Muscle of leg (tissue), 11 donors: ENCODE results near the gene ZNF335. TPM values are rescaled to one million over a fixed set of nuclear protein-coding genes. Genes with fewer than 3 reads are reported as not detected.
"Not testable (repeated sequence)": the region's sequence is repeated elsewhere in the genome, so short reads cannot be mapped to it uniquely, and the experiment has no call there.

Experiments used
- DNase-seq: peaks from one replicate; pipeline ENCODE4 v3.0.0; 2013
- H3K27ac ChIP-seq: one replicate; pipeline ENCODE4 v1.5.1; 2013; ENCODE audit warnings: mild to moderate bottlenecking, low read length, control low read depth
- H3K27me3 ChIP-seq: one replicate; pipeline ENCODE4 v1.6.1; 2013; ENCODE audit warnings: low read length; ENCODE audit not compliant: control insufficient read depth, insufficient read depth
- H3K36me3 ChIP-seq: one replicate; pipeline ENCODE4 v1.6.1; 2013; ENCODE audit warnings: low read length; ENCODE audit not compliant: control insufficient read depth, insufficient read depth
- H3K4me1 ChIP-seq: one replicate; pipeline ENCODE4 v1.6.1; 2013; ENCODE audit warnings: low read length; ENCODE audit not compliant: control insufficient read depth, insufficient read depth
- H3K4me3 ChIP-seq: one replicate; pipeline ENCODE4 v1.5.1; 2013; ENCODE audit warnings: low read length, control low read depth
- H3K9me3 ChIP-seq: replicated peaks from 2 replicates; pipeline ENCODE4 v1.6.1; 2013; ENCODE audit warnings: low read depth, low read length; ENCODE audit not compliant: control insufficient read depth
- WGBS: methylation state at CpG from one replicate; pipeline ENCODE4 v1.1.5; 2013; ENCODE audit warnings: missing lambda C conversion rate; ENCODE audit not compliant: insufficient coverage; 5-methylcytosine and 5-hydroxymethylcytosine counted together
- polyA plus RNA-seq, 8 donors: library from polyadenylated mRNA; unstranded; fragments of 120-200 nt; gene quantifications; one replicate each; pipeline versions ENCODE4 v1.2.1 to v1.2.3, GENCODE V29; 2013; ENCODE audit warnings: inconsistent platforms in 1 of 8, low replicate concordance in 1 of 8; ENCODE audit not compliant: insufficient read length in 8 of 8, insufficient read depth in 1 of 8
- total RNA-seq: library from RNA; stranded (reverse); fragments of 120-200 nt; gene quantifications from one replicate; pipeline ENCODE4 v1.2.4, GENCODE V29; 2013

Gene ZNF335
- total and polyA plus RNA-seq, 9 donors, result 7.8 to 12.4 (median 9.6) TPM

DNA sequence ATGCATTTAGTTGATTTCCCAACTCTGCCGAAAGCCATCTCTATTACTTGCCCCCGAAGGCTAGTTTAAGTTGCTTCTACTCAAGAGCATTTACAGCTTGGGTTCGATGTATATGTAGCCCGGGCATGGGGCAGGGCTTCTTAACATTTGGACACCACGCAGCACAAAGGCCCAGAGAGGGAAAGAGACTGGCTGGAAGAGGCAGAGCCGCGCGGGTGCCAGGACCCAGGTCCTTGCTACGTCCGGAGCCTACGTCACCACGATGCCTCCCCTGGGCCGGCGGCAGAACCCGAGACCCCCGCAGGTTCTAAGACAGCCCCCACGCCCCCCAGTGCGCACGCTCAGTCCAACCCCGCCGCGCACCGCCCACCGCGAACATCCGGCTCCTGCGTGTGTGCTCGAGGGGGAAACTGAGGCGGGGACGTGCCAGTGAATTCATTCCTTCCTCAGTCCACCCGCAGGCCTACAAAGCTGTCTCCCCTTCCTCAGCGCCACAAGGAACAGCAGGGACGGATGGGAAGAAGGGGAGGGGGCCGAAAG lies 37.9 kb downstream of the ZNF335 start:
- H3K4me1 ChIP-seq, result peaks cover 18% of the 10 kb centered on the region
- DNase-seq, result peak; percentile 93

DNA sequence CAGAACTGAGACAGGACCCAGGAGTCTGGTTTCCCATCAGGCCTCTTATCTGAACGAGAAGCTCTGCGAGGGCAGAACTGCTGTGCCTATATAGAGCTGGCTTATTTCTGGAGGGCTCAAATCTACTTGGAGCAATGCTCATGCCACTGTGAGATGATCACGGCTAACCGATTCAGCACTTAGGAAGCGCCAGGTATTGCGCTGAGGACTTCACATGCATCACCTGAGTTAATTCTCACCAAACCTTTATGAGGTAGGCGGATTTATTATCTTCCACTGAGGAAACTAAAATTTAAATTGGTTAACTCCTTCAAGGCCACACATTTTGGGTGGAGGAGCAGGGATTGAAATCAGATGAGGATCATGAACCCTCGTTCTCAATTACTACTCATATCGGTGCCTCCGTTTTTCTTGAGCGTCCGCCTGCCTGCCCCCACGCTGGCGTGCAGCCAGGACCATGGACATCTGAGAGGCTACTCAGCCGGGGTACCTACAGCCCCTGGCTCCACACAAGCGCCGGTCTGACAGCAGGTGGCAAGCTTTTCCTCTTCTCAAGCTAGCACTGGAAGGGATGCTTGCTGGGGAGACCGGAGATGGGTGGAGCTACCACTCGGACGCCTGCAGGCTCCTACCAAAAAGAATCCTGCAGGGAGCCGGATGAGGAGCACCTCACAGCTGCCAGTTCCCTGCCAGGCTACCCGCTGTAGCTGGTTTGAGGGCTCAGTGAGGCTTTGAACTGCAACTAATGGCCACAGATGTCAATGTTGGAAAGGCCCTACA lies 38.5 kb downstream of the ZNF335 start:
- H3K27ac ChIP-seq, result peak overlapping the region; percentile 100
- DNase-seq, result peak; percentile 87
- WGBS, result 16% methylated on average over 9 of the region's 22 CpGs

More for the DNA sequence above, 37.9 kb downstream of the ZNF335 start:
- Histone ChIP-seq H3K27me3 (no peaks in the 10 kb centered on the region), H3K36me3 (peaks cover 25% of the 10 kb centered on the region), H3K27ac (peak overlapping the region; percentile 100), H3K9me3 (no peaks in the 10 kb centered on the region), H3K4me3 (peak overlapping the region; percentile 99)
- WGBS, result 0% methylated on average over 19 of the region's 34 CpGs

DNA sequence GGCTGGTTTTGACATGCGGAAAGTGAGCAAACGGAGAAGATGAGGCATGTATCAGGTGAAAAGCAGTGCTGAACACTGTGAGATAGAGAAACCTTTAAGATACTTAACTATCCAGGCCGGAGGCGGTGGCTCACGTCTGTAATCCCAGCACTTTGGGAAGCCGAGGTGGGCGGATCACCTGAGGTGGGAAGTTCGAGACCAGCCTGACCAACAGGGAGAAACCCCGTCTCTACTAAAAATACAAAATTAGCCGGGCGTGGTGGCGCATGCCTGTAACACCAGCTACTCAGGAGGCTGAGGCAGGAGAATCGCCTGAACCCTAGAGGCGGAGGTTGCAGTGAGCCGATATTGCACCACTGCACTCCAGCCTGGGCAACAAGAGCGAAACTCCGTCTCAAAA lies 40.3 kb downstream of the ZNF335 start:
- not testable (repeated sequence) for H3K4me3 ChIP-seq, H3K27me3 ChIP-seq, H3K36me3 ChIP-seq, H3K27ac ChIP-seq, DNase-seq, H3K9me3 ChIP-seq
- H3K4me1 ChIP-seq, result peaks cover 18% of the 10 kb centered on the region
- WGBS, result 95% methylated on average over 11 of the region's 17 CpGs

More for the DNA sequence above, 38.5 kb downstream of the ZNF335 start:
- Histone ChIP-seq H3K9me3 (no peaks in the 10 kb centered on the region), H3K4me1 (peaks cover 18% of the 10 kb centered on the region), H3K36me3 (peaks cover 18% of the 10 kb centered on the region), H3K27me3 (no peaks in the 10 kb centered on the region), H3K4me3 (peak overlapping the region; percentile 99)

DNA sequence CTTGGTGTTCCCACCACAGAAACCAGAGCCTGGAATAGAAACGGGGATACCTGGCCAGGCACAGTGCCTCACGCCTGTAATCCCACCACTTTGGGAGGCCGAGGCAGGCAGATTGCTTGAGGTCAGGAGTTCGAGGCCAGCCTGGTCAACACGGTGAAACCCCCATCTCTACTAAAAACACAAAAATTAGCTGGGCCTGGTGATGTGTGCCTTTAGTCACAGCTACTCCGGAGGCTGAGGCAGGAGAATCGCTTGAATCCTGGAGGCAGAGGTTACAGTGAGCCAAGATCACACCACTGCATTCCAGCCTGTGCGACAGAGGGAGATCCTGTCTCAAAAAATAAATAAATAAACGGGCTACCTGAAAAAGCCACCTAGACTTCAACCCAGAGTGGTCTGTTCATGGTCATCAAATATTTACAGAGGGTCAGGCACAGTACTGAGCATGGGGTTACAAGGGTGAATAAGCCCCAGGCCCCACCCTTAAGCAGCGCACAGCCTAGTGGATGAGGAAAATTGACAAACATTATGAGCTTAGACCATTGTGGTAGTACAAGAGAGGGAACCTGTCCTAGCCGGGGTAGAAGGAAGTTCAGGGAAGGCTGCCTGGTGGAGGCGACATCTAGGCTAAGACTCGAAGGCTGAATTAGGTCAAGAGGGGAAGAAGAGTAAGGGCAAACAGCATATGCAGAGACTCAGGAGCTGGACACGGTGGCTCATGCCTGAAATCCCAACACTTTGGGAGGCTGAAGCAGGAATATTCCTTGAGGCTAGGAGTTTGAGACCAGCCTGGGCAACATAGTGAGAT lies 44.7 kb downstream of the ZNF335 start:
- Histone ChIP-seq H3K27ac (no peak overlapping the region), H3K36me3 (no peaks in the 10 kb centered on the region), H3K9me3 (no peaks in the 10 kb centered on the region), H3K4me1 (peaks cover 21% of the 10 kb centered on the region), H3K27me3 (no peaks in the 10 kb centered on the region), H3K4me3 (no peak overlapping the region)
- DNase-seq, result no peak
- WGBS, result 89% methylated on average over 12 of the region's 14 CpGs

DNA sequence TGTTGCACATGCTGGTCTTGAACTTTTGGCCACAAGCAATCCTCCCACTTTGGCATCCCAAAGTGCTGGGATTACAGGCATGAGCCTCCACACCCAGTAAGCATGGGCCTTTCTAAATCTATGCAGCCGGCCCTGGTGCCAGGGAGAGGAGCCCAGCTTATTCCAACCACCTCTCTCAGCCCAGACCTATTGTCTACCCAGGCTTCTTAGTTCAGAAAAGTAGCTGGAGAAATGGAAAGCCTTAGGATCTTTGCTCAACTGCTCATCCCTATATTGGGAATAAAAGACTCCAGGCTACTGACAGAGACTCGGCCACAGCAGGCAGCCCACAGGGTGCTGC lies 45.3 kb downstream of the ZNF335 start:
- 86% methylated on average over 1 of the region's 2 CpGs for WGBS
- no peaks in the 10 kb centered on the region for H3K9me3 ChIP-seq

DNA sequence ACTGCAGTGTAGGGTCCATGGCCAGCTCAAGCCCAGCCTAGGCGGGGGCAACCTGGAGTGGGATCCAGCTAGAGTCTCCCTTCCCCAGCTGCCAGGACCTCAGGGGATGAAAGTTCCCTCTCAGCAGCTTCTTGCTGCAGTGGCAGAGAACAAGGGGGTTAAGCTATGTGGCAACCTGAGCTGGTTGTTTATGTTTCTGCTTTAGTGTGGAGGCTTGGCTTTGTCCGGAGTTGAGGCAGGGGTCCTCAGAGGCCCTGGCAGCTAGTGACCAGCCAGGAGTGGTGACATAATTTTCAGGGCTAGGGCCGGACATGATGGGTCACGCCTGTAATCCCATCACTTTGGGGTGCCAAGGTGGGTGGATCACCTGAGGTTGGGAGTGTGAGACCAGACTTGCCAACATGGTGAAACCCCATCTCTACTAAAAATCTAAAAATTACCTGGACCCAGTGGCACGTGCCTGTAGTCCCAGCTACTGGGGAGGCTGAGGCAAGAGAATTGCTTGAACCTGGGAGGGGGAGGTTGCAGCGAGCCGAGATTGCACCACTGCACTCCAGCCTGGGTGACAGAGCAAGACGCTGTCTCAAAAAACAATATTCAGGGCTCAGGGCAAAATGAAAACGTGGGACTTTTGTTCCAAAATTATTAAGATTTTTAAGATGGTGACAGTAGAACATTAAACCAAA lies 46.0 kb downstream of the ZNF335 start:
- DNase-seq, result no peak
- Histone ChIP-seq H3K4me1 (peaks cover 21% of the 10 kb centered on the region), H3K27ac (no peak overlapping the region), H3K4me3 (no peak overlapping the region), H3K27me3 (no peaks in the 10 kb centered on the region), H3K9me3 (no peaks in the 10 kb centered on the region), H3K36me3 (no peaks in the 10 kb centered on the region)
- 59% methylated on average over 4 of the region's 9 CpGs for WGBS

More for the DNA sequence above, 45.3 kb downstream of the ZNF335 start:
- Histone ChIP-seq H3K27me3 (no peaks in the 10 kb centered on the region), H3K4me3 (no peak overlapping the region), H3K36me3 (no peaks in the 10 kb centered on the region), H3K4me1 (peaks cover 21% of the 10 kb centered on the region), H3K27ac (no peak overlapping the region)
- no peak for DNase-seq

DNA sequence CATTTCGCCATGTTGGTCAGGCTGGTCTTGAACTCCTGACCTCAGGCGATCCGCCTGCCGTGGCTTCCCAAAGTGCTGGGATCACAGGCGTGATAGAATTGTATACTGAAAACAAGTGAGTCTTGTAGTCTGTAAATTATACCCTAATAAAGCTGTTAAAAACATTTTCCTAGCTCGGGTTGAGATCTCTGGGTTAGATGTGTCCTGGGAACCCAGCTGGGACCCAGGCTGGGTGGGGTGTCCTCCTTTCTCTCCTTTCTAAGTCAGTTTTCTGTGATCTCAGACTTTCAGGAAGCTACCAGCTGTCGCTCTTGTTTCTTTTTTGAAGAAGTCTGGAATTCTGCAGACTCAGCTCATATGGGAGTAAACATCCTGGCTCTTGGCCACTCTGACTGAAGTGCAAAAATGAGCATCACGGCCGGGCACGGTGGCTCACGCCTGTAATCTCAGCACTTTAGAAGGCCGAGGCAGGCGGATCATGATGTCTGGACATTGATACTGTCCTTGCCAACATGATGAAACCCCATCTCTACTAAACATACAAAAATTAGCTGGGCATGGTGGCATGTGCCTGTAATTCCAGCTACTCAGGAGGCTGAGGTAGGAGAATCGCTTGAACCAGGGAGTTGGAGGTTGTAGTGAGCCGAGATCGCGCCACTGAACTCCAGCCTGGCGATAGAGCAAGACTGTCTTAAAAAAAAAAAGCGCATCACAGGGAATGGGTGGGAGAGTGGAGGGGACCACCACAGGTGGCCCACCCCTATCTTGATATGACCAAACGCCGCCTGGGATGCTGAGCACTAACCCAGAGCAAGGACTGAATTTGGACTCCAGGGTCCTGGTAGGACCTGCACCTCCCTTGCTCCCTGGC lies 47.4 kb downstream of the ZNF335 start:
- Histone ChIP-seq H3K4me1 (peaks cover 32% of the 10 kb centered on the region), H3K27ac (peak overlapping the region; percentile 63), H3K9me3 (no peaks in the 10 kb centered on the region), H3K4me3 (no peak overlapping the region), H3K27me3 (no peaks in the 10 kb centered on the region), H3K36me3 (no peaks in the 10 kb centered on the region)
- 71% methylated on average over 13 of the region's 21 CpGs for WGBS
- peak; percentile 88 for DNase-seq

DNA sequence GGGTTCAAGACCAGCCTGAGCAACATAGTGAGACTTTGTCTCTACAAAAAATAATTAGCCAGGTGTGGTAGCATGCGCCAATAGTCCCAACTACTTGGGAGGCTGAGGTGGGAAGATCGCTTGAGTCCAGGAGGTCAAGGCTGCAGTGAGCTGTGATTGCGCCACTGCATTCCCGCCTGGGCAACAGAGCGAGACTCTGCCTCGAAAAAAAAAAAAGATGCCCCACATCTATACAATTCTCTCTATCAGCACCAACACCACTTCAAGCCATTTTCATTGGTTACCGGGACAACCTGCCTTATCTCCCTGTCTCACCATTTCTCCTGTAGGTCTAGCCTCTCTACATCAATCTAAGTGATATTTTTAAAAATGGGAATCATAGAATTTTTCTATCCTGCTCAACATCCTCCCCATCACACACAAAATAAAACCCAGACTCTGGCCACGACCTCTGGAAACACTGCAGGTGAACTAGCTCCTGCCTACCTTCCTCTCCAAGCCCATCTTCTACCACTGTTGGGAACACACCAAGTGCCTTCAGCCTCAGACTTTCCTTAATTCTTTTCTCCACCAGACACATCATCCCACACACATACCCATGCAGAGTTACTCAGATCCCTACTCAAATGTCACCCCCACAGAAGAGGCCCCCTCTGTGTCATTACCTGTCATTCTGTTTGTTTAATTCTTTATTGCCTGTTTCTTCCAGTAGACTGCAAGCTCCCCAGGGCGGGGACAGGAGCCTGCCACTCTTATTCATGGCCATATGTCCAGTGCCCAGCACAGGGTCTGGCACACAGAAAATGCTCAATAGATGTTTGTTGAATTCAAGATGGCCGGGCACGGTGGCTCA lies 50.4 kb downstream of the ZNF335 start:
- no peaks in the 10 kb centered on the region for H3K9me3 ChIP-seq
- no peak overlapping the region for H3K27ac ChIP-seq
- 88% methylated on average over 3 of the region's 11 CpGs for WGBS
- H3K4me3 ChIP-seq, result no peak overlapping the region
- DNase-seq, result no peak
- H3K36me3 ChIP-seq, result no peaks in the 10 kb centered on the region
- no peaks in the 10 kb centered on the region for H3K27me3 ChIP-seq
- peaks cover 51% of the 10 kb centered on the region for H3K4me1 ChIP-seq
